K562 (cell line): ENCODE data around the gene ATP10B.

Experiments
- BCOR ChIP-seq: fragments of 450-650 bp; IDR thresholded peaks from 2 replicates; pipeline ENCODE4 v1.6.1; 2016
- CCAR2 ChIP-seq: fragments of 200-400 bp; formaldehyde crosslinking; IDR thresholded peaks from 2 replicates; pipeline ENCODE4 v1.6.1; 2017; ENCODE audit warnings: mild to moderate bottlenecking, low read depth, low read length
- CREB1 ChIP-seq, 2 experiments: sonication (generic) in 1 of 2; formaldehyde crosslinking in 1 of 2; IDR thresholded peaks; 2 replicates each; pipeline versions ENCODE4 v1.6.1 to v1.8.0; 2012 to 2022; ENCODE audit warnings: inconsistent platforms in 1 of 2, mild to moderate bottlenecking in 1 of 2, missing genetic modification reagents in 1 of 2, moderate library complexity in 1 of 2
- CSDE1 ChIP-seq, 2 experiments: fragments of 450-650 bp; IDR thresholded peaks; 2 replicates each; pipeline ENCODE4 v1.6.1; 2016; ENCODE audit warnings: mild to moderate bottlenecking in 1 of 2
- HDAC2 ChIP-seq: fragments of 450-650 bp; IDR thresholded peaks from 2 replicates; pipeline ENCODE4 v1.6.1; 2016; ENCODE audit warnings: mild to moderate bottlenecking
- JUND ChIP-seq, 2 experiments: IDR thresholded peaks; 2 replicates in 1 of 2; 3 replicates in 1 of 2; pipeline ENCODE4 v1.6.1; 2011; ENCODE audit warnings: borderline replicate concordance in 2 of 2, low read depth in 2 of 2, low read length in 2 of 2, improper control_type of control experiment in 1 of 2, missing biosample characterization in 1 of 2, missing genetic modification characterization in 1 of 2, missing genetic modification reagents in 1 of 2
- PBX2 ChIP-seq, 2 experiments: IDR thresholded peaks in 1 of 2; conservative IDR thresholded peaks in 1 of 2; 2 replicates each; pipeline ENCODE4 v1.6.1; 2016; ENCODE audit warnings: low read depth in 2 of 2, mild to moderate bottlenecking in 1 of 2, missing compliant biosample characterization in 1 of 2, missing genetic modification characterization in 1 of 2, moderate library complexity in 1 of 2
- ZBTB40 ChIP-seq, 2 experiments: fragments of 450-650 bp in 1 of 2; sonication (generic) in 1 of 2; formaldehyde crosslinking in 1 of 2; IDR thresholded peaks; 2 replicates each; pipeline versions ENCODE4 v1.7.1 to v1.9.0; 2016 to 2022; ENCODE audit warnings: inconsistent platforms in 1 of 2, mild to moderate bottlenecking in 1 of 2, missing genetic modification reagents in 1 of 2
- ZNF384 ChIP-seq: IDR thresholded peaks from 2 replicates; pipeline ENCODE4 v1.6.1; 2012; ENCODE audit warnings: low read depth, low read length, improper control_type of control experiment
- ZNF57 ChIP-seq: fragments of 450-650 bp; formaldehyde crosslinking; IDR thresholded peaks from 2 replicates; pipeline ENCODE4 v1.4.0; 2020; ENCODE audit warnings: mild to moderate bottlenecking, moderate library complexity
- ZNF609 ChIP-seq: sonication (generic); formaldehyde crosslinking; IDR thresholded peaks from 2 replicates; pipeline ENCODE4 v1.8.1; 2023; ENCODE audit warnings: missing genetic modification reagents, mild to moderate bottlenecking, borderline replicate concordance

GRCh38 chr5:160628619-160628968 is 223.4 kb downstream of the ATP10B start:
- TF ChIP-seq PBX2 (CRISPR knock-in tag; IDR thresholded peaks at IDR 0.05; ENCODE audit: low read depth) (no peak), PBX2 (tag; conservative IDR thresholded peaks at IDR 0.05; ENCODE audit: low read depth) (no peak), CCAR2 (no peak), ZBTB40 (IDR thresholded peaks at IDR 0.05) (no peak), ZBTB40 (CRISPR knock-in tag; IDR thresholded peaks at IDR 0.05) (no peak), CREB1 (IDR thresholded peaks at IDR 0.05) (no peak), CREB1 (CRISPR knock-in tag; IDR thresholded peaks at IDR 0.05) (no peak), HDAC2 (no peak), ZNF384 (no peak), ZNF609 (CRISPR knock-in tag) (no peak), BCOR (no peak), CSDE1 (IDR thresholded peaks at IDR 0.05) (no peak), ZNF57 (CRISPR knock-in tag) (no peak), JUND (IDR thresholded peaks at IDR 0.05; ENCODE audit: borderline replicate concordance, low read depth, low read length) (no peak), JUND (tag; IDR thresholded peaks at IDR 0.05; ENCODE audit: borderline replicate concordance, low read depth, low read length) (no peak)
